H1 (cell line): ENCODE results near the gene GCSAM. TPM values are rescaled to one million over a fixed set of nuclear protein-coding genes. Genes with fewer than 3 reads are reported as not detected.

Experiments used
- CBX8 ChIP-seq: fragments of 300-800, 300-1000 bp; sonication (generic); IDR thresholded peaks from 2 replicates; pipeline ENCODE4 v1.7.1; 2016; ENCODE audit warnings: low read depth, low read length, borderline replicate concordance
- KDM4A ChIP-seq: IDR thresholded peaks from one replicate; pipeline ENCODE4 v1.7.1; 2012; ENCODE audit warnings: low read depth, mild to moderate bottlenecking, moderate library complexity, low read length, inconsistent platforms; ENCODE audit not compliant: severe bottlenecking
- NANOG ChIP-seq: IDR thresholded peaks from 2 replicates; pipeline ENCODE4 v1.6.1; 2011; ENCODE audit warnings: low read length, low read depth, mild to moderate bottlenecking, inconsistent platforms; ENCODE audit not compliant: insufficient read depth, poor library complexity, severe bottlenecking
- SIN3A ChIP-seq, 2 experiments: IDR thresholded peaks in 1 of 2; conservative IDR thresholded peaks in 1 of 2; 2 replicates each; pipeline ENCODE4 v1.6.1; 2011 to 2012; ENCODE audit warnings: low read length in 2 of 2, improper control_type of control experiment in 1 of 2, low read depth in 1 of 2, mild to moderate bottlenecking in 1 of 2
- TEAD4 ChIP-seq: IDR thresholded peaks from 2 replicates; pipeline ENCODE4 v1.6.1; 2012; ENCODE audit warnings: low read depth, low read length, inconsistent platforms, mixed read lengths
- polyA plus RNA-seq, 7 experiments: library from polyadenylated mRNA; depleted of rRNA in 3 of 7; stranded (reverse) in 5 of 7; unstranded in 2 of 7; fragments of >200 nt in 5 of 7; fragments of 200-250 nt in 2 of 7; gene quantifications; 1 replicate in 5 of 7; 2 replicates in 1 of 7; 4 replicates in 1 of 7; pipeline versions ENCODE4 v1.2.1 to v1.2.3, GENCODE V29; 2011 to 2013; ENCODE audit warnings: missing spikeins in 2 of 7, mixed read lengths in 2 of 7
- total RNA-seq: library from RNA; stranded (reverse); fragmentation: NEBNext Ultra II Directional; extraction: Animal tissue kit (Norgen Biotek cat#: 25700); gene quantifications from 2 replicates; pipeline ENCODE4 v1.2.1, GENCODE V29; 2021
- TF ChIP-seq, protein P1 (sequence below), 3 experiments: IDR thresholded peaks; 1 replicate in 2 of 3; 2 replicates in 1 of 3; pipeline versions ENCODE4 v1.5.1 to v1.6.1; 2011; ENCODE audit warnings: low read length in 3 of 3, mild to moderate bottlenecking in 3 of 3, inconsistent platforms in 2 of 3, low read depth in 1 of 3, moderate library complexity in 1 of 3; ENCODE audit not compliant: insufficient read depth in 1 of 3; ENCODE audit errors: control extremely low read depth in 1 of 3
- TF ChIP-seq, protein P2 (sequence below): IDR thresholded peaks from 2 replicates; pipeline ENCODE4 v1.6.1; 2011; ENCODE audit warnings: low read length, improper control_type of control experiment

The GCSAM gene
- total and polyA plus RNA-seq, 2 of the 8 experiments (the other 6 are each of a cell fraction or from before 2014, with no cell fraction given), result not detected

DNA sequence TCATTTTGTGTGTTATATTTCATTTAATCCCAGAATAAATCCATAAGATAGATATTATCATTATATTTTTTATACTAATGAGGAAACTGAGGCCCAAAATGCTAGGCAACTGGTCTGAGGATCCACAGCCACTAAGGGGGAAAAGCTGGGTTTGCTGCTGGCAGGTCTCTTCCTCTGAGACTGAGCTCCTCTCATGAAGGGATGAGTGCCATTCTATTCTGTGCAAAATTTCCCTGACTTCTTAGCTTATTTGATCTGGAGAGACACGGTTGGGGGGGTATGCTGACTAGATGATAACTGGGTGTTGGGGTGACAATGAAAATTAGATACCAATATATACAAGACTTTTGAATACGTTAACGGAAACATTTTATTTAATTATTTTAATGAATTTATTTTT, 1.9 kb downstream of the GCSAM start (continued):
- TF ChIP-seq, protein P1, sequence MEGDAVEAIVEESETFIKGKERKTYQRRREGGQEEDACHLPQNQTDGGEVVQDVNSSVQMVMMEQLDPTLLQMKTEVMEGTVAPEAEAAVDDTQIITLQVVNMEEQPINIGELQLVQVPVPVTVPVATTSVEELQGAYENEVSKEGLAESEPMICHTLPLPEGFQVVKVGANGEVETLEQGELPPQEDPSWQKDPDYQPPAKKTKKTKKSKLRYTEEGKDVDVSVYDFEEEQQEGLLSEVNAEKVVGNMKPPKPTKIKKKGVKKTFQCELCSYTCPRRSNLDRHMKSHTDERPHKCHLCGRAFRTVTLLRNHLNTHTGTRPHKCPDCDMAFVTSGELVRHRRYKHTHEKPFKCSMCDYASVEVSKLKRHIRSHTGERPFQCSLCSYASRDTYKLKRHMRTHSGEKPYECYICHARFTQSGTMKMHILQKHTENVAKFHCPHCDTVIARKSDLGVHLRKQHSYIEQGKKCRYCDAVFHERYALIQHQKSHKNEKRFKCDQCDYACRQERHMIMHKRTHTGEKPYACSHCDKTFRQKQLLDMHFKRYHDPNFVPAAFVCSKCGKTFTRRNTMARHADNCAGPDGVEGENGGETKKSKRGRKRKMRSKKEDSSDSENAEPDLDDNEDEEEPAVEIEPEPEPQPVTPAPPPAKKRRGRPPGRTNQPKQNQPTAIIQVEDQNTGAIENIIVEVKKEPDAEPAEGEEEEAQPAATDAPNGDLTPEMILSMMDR (IDR thresholded peaks at IDR 0.05; ENCODE audit: control extremely low read depth in 1 of 3, insufficient read depth in 1 of 3, low read depth in 1 of 3, low read length in 3 of 3), result no peak
- TF ChIP-seq CBX8 (no peak), KDM4A (no peak), SIN3A (conservative IDR thresholded peaks at IDR 0.05 in 1 of 2, IDR thresholded peaks at IDR 0.05 in 1 of 2; ENCODE audit: low read depth in 1 of 2, low read length in 2 of 2) (no peak), TEAD4 (no peak), NANOG (no peak)
- TF ChIP-seq, protein P2, sequence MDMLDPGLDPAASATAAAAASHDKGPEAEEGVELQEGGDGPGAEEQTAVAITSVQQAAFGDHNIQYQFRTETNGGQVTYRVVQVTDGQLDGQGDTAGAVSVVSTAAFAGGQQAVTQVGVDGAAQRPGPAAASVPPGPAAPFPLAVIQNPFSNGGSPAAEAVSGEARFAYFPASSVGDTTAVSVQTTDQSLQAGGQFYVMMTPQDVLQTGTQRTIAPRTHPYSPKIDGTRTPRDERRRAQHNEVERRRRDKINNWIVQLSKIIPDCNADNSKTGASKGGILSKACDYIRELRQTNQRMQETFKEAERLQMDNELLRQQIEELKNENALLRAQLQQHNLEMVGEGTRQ, result no peak
